Astrocyte (in vitro differentiated cells and primary cell): ENCODE results near the gene ARNT2.

Experiments
- CTCF ChIP-seq: IDR thresholded peaks from 2 replicates; pipeline ENCODE4 v1.5.1; 2011; ENCODE audit warnings: low read depth, mild to moderate bottlenecking, inconsistent platforms, low read length, moderate library complexity; ENCODE audit not compliant: insufficient read depth
- EZH2 ChIP-seq: IDR thresholded peaks from 2 replicates; pipeline ENCODE4 v1.6.1; 2012; ENCODE audit warnings: mild to moderate bottlenecking, low read length, inconsistent platforms; ENCODE audit not compliant: insufficient read depth

DNA sequence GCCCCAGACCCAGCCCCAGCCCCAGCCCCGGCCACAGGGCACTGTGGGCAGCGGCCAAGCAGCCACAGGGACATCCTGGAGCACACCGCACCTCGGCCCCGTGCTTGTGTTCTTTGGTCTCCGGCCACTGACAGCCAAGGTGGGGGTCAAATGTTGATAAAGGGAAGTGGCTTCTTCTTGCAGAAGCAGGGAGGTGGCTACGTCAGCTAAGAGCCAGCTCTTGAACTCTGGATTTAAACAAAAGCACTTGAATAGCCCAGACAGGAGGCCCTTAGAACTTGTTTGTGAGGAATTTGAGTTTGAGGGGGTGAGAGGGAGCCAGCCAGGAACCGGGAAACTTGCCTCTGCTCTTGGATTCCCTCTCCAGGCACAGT, 155.1 kb downstream of the ARNT2 start:
- TF ChIP-seq CTCF (no peak), EZH2 (no peak)
